GM19351 (cell line): ENCODE data around the gene LIPM.

Experiments used
- ATAC-seq: cut with Tn5 transposase; IDR thresholded peaks from one replicate; pipeline ENCODE4 v1.9.1; 2021; ENCODE audit warnings: mild to moderate bottlenecking, moderate library complexity; ENCODE audit not compliant: unreplicated experiment

LIPM gene, protein sequence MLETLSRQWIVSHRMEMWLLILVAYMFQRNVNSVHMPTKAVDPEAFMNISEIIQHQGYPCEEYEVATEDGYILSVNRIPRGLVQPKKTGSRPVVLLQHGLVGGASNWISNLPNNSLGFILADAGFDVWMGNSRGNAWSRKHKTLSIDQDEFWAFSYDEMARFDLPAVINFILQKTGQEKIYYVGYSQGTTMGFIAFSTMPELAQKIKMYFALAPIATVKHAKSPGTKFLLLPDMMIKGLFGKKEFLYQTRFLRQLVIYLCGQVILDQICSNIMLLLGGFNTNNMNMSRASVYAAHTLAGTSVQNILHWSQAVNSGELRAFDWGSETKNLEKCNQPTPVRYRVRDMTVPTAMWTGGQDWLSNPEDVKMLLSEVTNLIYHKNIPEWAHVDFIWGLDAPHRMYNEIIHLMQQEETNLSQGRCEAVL

DNA sequence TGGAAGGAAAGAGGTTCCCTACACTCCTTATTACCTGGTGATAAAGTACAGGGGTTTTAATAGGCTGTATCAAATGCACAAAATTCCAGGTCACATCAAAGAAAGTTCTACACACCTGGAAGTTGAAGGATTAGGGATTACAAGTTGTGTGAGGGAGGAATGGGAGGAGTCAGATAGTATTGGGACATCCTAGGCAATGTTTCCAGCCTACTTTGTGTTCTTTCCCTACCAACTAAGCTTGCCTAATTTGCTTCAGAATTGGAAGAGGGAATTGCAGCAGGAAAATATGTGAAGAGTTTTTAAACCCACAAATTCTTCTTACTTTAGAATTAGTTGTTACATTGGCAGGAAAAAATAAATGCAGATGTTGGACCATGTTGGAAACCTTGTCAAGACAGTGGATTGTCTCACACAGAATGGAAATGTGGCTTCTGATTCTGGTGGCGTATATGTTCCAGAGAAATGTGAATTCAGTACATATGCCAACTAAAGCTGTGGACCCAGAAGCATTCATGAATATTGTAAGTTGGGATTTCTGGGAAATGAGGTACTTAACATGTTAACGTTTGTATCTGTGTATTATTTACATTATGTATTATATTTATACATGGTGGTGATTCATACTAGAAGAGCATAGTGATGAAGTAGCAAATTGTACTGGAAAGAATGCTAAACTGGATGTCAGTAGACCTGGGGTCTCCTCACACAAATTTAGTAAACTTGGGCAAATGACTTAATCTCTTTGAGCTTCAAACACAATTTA is at the start of gene LIPM:
Gene LIPM (plus strand): TSS at position 208 of the 763 bp plus-strand sequence. CDS start 167 bp downstream, at position 375.
- no peak for ATAC-seq

DNA sequence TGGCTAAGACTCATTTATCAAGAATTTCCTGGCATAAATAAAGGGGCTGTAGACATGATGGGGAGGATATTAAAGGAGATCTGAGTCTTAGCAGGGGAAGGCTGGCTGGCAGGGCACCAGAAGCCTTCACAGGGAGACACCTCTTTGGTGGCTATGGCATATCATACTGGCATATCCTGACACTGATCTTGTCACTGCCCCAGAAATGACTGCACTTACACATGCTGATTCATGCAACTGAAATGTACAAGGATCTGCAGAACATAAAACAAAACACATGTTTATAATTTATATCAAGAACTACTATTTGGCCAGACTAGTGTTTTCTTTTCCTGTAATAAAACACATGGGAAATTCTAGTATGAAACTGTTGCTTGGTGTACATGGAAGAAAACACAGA is 48.2 kb upstream of the LIPM start:
- ATAC-seq: no peak

DNA sequence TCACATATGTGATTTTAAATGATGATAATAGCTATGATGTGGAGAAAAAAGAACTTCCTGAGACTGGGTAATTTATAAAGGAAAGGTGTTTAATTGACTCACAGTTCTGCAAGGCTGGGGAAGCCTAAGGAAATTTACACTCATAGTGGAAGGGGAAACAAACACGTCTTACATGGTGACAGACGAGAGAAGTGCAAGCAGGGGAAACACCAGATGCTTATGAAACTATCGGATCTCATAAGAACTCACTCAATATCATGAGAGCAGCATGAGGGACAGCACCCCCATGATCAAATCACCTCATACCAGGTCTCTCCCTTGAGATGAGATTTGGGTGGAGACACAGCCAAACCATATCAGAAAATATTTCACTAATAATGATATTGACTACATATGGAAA is 46.8 kb upstream of the LIPM start:
- ATAC-seq: peak; percentile 81

DNA sequence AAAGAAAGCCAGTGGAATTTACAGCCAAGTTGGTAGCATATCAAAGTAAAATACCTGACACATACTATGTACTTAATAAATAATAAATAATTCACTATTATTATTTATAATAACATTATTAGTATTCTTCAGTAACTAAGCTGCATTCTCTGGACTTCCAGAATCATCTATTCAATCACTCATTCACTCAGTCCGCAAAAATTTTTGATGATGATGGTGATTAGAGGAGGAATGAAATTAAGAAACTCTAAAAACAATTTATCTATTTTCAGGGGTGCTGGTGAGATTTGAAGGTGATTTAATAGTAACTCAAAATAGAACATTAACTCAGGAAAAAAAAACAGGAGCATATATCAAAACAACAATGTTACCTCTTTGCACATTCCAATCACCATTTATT is 45.9 kb upstream of the LIPM start:
- no peak for ATAC-seq

DNA sequence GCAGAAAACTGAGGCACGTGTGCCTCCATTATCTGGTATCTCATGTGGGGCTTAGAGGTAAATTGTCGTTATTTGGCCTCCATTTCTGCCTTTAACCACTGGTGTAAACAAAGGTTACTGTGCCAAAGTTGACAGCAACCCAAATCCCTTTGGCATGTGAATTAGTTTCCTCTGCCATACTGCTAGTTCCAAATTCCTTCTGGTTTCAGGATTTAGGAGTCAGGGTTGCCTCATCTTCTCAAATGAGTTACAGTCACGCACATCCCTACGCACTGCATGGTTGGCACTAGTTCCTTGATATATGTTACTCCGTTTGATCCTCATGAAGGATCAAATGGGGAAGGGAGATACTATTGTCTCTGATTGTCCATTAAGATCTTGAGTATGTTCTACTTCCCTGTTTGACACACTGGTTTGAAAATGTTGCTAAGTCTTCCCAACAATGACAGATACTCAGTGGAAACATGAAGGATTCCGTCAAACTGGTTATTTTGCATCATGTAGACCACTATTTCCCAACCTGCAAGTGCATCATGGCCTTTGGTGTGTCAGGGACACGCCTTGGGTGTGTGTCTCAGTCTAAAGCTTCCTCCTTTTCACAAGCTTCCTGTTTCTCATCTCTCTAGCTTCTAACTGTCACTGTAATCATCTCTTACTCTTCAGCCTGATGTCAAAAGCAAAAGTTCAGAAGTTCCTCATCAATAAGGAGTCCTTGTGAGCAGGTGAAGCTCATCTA is 43.0 kb upstream of the LIPM start, which contains the start of gene LIPN:
Gene LIPN (plus strand): TSS at position 655 of the 736 bp plus-strand sequence. CDS start 1,386 bp downstream, outside the sequence.
- ATAC-seq: no peak

DNA sequence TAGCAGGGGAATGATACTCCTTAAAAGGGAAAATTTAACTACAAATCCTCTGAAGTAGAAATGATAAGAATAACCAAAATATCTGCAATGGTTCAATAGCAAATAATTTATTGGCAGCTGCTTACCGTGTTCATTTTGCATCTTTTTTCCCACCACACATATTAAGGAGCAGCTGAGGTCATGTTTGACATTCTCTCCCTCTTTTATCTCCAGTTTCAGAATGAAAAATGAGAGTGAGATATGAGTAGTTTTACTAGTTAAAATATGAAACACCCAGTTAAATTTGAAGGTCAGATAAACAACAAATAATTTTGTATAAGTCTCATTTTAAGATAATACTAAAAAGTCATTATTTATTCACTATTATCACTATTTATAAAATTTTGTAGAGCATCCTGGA is 39.6 kb upstream of the LIPM start:
- no peak for ATAC-seq

DNA sequence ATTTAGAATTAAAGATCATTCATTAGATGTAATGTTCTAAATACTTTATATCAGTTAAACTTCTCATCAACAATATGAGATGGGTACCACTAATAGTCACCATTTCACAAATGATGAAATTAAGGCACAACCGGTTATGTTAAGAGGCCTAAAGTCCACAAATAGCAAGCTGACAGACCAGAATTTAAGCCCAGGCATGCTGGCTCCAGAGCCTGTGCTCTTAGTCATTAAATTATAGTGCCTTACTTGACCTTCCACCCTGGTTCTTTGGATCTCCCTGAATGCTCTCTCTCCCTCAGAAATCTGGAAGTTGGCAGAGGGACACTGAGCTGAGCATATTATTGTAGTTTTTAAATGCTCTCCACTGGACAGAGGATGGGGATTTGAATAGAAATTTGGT is 39.1 kb upstream of the LIPM start:
- ATAC-seq: no peak

DNA sequence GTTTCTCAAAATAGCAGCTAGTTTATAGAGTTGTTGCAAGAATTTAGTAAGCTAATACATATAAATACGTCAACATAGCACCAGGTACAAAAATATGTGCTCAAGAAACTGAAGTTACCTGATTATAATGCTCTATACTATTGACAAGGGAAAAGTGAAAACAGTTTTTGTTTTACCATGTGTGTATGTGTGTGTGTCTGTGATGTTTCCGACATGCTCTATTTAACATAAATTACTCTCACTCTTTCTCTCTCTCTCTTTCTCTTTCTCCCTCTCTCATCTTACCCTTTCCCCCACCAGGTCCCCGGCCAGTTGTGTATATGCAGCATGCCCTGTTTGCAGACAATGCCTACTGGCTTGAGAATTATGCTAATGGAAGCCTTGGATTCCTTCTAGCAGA is 38.4 kb upstream of the LIPM start:
- no peak for ATAC-seq

DNA sequence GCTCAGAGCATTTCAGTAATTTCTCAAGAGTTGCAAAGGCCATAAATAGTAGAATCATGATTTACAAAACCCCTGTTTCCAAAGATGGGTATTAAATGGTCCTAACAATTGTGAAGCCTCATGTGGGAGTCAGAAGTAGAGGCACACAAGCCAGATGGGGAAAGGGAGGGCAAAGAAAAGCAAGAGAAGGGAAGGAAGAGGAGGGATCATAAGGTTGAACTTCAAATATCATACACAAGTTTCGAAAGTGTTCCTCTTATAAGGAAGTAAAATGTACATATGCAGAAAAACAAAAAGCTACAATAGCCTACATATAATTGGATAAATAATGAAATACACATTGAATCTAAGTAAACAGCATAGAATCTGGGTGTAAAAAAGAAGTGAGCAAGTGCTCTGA is 36.7 kb upstream of the LIPM start:
- no peak for ATAC-seq

DNA sequence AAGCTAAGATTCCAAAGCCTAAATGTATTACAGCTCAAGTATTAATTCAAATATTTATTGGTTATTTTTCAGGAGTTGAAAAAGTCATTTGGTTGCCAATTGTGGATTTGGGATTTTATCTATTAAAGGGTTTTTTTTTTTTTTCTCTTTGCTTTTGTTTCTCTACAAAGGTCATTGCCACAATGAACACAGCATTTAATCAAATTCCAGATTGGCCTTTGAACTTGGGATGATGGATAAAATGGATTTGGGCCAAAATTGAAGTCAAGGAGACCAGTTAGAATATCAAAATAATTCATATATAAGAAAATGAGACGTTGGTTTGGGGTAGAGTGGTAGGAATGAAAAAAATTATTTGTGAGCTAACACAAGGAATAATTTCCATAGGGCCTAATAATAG is 33.1 kb upstream of the LIPM start:
- no peak for ATAC-seq

DNA sequence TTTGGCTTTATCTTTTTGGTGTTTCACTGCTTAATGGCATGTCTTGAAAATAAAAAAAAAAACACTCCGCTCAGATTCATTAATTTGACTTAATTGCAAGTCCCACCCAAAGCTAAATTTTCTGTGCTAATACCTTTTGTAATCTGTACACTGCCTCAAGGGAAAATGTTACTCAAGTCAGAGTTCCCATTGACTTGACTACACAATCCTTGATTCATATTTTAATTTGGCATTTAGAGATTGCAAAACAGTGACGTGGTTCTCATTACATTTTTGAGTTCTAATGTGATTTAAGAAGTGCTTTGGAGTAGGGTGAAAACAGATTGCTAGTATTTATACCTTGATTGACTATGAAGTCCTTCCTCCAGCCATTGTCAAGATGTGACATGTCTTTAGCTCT is 21.3 kb upstream of the LIPM start:
- no peak for ATAC-seq

DNA sequence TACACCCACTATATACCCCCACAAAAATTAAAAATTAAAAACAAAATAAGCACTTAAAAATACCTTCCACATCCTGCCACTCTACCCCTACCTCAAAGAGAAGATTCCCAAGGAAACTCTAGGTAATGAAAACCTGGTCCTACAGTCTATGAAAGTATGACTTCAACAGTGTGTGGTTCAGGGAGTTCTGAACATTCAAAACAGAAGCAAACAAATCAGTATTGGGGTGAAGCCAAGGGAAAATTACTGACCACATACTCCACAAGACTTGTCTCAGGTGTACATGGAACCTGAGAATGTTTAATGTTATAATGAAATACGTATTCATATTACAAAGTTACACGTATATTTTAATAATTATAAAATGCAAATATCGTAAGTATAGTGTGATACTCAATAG is 20.3 kb upstream of the LIPM start:
- no peak for ATAC-seq

DNA sequence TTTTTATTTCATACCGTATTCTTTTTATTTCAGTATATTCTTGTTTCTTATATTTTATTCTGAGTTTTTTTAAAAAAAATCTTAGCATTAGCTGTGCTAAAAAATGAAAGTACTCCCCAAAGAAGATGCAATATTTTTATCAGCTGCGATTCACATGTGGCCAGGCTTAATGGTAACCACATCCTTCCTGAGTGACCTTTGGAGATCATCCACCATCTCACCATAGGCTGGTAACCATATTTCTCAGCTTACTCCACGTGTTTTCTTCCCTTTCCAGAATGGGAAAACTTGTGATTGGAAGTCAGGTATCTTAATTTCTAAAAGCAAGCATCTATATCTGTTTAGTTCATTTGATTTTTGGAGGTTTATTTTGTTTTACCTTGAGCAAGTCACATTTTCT is 18.8 kb upstream of the LIPM start:
- no peak for ATAC-seq

DNA sequence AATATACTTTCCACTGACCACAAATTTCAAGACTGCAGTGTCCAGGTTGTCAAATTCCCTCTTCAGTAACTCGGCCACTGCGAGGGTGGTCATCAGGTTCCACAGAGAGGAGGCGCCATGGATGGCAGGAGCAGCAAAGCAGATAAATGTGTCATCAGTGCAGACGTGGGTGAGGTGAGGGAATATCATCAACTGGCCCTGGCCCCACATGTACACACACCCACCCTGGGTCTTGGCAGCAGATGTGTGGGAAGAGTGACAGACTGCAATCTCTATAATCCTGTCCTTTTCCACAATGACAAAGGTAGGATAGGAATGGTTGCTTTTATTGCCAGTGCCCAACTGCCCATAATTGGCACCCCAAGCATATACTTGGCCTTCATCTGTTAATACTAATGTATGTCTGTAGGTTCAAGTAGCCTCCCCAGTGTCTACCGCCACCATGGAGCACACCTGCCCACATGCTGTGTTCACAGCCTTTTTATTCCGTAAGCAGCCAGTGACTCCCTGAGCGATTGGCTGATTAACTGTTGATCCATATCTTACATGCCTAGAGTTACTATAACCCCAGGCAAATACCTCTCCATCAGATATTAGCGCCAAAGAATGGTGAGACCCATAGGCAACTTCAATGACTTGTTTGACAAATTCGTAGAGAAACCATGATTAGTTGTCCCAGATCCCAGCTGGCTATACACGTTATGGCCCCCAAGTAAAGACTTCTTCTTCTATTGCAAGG is 16.3 kb upstream of the LIPM start:
- no peak for ATAC-seq

DNA sequence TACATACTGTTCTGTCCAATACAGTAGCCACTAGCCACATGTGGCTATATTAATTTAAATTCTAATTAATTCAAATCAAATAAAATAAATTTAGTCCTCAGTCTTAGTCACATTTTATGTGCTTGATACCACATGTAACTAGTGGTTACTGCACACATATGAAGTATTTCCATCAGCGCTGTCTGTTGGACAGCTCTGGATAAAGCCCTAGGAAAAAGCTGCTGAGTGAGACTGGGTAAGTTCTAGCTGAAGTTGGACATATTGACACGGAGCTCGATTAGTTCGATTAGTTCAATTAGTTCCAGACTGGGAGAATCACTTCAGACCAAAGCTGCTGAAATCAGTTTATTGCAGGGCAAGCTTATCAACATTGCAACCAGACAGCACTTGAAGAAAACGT is 15.1 kb upstream of the LIPM start:
- ATAC-seq: no peak

DNA sequence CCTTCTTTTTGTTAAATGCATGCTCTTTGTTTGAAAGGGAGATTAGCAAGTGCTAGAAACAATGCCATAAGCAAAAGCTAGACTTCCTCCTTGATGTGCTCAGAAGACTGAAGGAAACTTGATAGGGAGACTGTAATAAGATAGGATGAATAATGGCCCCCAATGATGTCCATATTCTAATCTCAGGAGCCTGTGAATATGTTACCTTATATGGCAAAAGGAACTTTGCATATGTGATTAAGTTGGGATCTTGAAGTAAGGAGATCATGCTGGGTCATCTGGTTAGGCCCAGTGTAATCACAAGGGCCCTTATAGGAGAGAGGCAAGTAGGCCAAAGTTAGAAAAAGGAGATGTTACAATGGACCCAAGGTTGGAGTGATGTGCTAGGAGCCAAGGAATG is 13.6 kb upstream of the LIPM start:
- ATAC-seq: no peak

DNA sequence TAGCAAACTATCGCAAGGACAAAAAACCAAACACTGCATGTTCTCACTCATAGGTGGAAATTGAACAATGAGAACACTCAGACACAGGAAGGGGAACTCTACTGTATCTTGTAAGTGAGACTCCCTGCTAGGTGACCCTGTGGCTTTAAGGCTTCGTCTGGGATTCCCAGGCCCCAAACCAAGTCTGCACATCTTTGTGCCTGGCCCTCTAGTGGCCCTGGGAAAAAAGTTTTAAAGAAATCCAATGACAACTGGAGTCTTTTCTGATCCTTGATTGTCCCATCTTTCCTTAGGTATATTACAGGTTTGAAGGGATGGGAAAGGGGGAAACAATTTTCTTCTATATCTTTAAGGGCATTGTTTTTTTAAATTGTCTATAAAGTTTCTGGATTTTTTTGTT is 10.6 kb upstream of the LIPM start:
- ATAC-seq: no peak

DNA sequence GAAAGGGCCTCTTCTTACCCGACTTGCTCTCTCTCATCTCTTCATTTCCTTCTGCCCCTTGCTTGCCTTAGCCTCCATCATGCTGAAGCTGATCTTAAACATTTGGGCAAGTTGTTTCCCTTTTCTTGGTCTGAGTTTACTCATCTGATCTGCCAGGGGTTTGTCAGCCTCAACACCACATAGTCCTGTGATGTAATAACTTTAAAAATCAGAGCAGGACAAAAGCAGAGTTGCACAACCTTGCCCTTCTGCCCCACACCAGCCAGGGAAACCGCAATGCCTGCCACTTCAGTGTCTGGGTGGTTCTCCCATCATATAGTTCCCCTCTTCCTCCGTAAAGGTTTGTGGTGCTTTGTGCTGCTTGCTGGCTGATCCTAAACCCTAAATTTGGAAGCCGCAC is 9.9 kb upstream of the LIPM start:
- ATAC-seq: no peak

DNA sequence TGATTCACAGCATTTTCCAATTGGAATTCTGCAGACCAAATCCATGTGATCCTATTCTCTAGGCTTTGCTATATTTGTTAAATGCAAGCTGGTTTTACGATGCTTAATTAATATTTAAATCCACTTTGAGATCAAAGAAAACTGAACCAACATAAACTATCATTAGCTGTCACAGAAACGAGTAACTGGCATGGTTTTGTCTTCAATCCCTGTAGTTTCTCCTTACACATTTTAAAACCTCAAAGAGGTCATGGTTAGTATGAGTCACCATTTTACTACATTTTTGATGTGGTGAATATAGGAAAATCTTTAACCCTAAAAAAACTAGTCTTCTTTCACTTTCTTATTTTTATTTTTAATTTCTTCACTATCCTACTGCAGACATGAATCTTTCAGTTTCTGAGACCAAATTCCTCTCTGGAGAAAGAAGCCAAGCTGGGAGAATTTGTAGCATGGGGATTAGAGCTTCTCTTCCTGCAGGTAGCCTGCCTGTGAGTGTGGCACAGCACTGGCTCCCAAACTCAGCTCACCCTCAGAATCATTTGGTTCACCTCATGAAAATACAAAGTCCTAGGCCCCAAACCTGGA is 8.7 kb upstream of the LIPM start:
- peak; percentile 56 for ATAC-seq

DNA sequence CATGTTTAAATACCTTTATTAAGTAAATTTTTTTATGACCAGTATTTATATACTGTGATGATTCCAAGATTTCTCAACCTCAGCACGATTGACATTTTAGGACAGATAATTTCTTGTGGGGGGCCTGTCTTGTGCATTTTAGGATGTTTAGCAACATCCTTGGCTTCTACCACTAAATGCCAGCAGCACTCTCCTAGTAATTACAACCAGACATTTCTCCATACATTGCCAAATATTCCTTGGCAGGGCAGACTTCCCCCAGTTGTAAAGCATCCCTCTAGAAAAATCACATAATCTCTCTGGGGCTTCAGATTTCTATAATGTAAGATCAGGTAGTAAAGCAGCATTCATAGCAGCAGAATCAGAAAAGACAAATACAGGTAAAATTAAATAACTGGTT is 7.8 kb upstream of the LIPM start:
- no peak for ATAC-seq
